ENCODE results near the gene OTUD3. TPM values are rescaled to one million over a fixed set of nuclear protein-coding genes. Genes with fewer than 3 reads are reported as not detected.

The OTUD3 gene
- total RNA-seq, 1 donor from 2014 or later: 3.5 TPM

DNA sequence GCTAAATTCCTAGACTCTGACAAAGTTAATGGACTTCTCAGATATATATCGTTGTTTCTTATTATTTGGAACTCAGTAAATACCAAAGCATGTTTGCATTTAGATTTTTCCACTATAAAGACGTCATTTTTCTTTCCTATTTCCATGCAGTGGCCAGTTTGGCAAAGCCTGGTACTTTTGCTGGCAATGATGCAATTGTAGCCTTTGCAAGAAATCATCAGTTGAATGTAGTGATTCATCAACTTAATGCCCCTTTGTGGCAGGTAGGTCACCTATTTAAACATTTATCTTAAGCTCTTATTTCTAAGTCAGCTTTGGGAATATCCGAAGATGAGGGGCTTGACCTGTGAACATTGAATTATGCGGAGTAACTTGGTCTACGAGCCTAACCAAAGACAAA, 12.0 kb downstream of the OTUD3 start:
- DNase-seq (ENCODE audit: low read depth): no peak
- H3K4me3 ChIP-seq (ENCODE audit: low read depth, low read length): no peak overlapping the region
- TF ChIP-seq, protein P1, sequence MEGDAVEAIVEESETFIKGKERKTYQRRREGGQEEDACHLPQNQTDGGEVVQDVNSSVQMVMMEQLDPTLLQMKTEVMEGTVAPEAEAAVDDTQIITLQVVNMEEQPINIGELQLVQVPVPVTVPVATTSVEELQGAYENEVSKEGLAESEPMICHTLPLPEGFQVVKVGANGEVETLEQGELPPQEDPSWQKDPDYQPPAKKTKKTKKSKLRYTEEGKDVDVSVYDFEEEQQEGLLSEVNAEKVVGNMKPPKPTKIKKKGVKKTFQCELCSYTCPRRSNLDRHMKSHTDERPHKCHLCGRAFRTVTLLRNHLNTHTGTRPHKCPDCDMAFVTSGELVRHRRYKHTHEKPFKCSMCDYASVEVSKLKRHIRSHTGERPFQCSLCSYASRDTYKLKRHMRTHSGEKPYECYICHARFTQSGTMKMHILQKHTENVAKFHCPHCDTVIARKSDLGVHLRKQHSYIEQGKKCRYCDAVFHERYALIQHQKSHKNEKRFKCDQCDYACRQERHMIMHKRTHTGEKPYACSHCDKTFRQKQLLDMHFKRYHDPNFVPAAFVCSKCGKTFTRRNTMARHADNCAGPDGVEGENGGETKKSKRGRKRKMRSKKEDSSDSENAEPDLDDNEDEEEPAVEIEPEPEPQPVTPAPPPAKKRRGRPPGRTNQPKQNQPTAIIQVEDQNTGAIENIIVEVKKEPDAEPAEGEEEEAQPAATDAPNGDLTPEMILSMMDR (conservative IDR thresholded peaks at IDR 0.05; ENCODE audit: low read depth, low read length): no peak

- DNase-seq (ENCODE audit: low read depth): no peak
- TF ChIP-seq, protein P1 (conservative IDR thresholded peaks at IDR 0.05; ENCODE audit: low read depth, low read length): no peak
- H3K4me3 ChIP-seq (ENCODE audit: low read depth, low read length): no peak overlapping the region
Measured at GRCh38 chr1:19901653-19902052, 19.5 kb downstream of the OTUD3 start.

- no peak overlapping the region for H3K4me3 ChIP-seq (ENCODE audit: low read depth, low read length)
- no peak for DNase-seq (ENCODE audit: low read depth)
- TF ChIP-seq, protein P1 (conservative IDR thresholded peaks at IDR 0.05; ENCODE audit: low read depth, low read length): no peak
Measured at GRCh38 chr1:19903621-19904020, 21.4 kb downstream of the OTUD3 start.

DNA sequence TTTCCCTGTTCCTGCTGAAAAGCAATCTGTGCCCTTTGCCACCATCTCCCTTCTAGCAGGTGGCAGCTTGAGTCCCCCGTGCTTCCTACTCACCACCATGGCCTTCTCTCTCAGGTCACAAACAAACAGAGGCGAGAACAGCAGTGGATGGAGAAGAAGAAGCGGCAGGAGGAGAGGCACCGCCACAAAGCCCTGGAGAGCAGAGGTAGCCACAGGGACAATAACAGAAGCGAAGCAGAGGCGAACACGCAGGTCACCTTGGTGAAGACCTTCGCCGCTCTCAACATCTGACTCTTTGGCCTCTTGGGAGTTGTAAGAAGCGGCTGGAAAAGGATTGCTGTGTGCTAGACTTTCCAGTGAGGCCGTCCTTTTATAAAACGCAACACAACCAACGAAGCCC, 25.3 kb downstream of the OTUD3 start:
- TF ChIP-seq, protein P1 (conservative IDR thresholded peaks at IDR 0.05; ENCODE audit: low read depth, low read length): no peak
- no peak for DNase-seq (ENCODE audit: low read depth)
- H3K4me3 ChIP-seq (ENCODE audit: low read depth, low read length): no peak overlapping the region

GRCh38 chr1:19909392-19909791, 27.2 kb downstream of the OTUD3 start:
- DNase-seq (ENCODE audit: low read depth): no peak
- TF ChIP-seq, protein P1 (conservative IDR thresholded peaks at IDR 0.05; ENCODE audit: low read depth, low read length): no peak
- H3K4me3 ChIP-seq (ENCODE audit: low read depth, low read length): no peak overlapping the region

DNA sequence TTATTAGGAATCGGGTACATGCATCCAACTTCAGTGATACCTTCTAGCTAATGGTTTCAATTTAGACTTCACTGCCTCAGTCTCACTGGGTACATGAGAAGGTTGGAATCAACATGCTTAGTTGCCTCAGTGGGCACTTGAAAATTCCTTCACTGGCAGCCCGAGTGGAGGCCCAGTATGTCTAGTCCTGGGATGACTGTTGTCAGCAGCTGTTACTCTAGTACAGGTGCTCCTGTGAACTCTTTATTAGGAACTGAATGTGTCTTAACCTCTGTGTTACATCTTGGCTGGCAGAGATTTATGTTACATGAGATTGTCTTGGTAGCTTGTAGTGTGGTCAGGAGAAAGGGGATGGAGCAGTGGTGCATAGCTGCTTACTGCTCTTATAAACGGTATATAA, 27.8 kb downstream of the OTUD3 start:
- no peak for DNase-seq (ENCODE audit: low read depth)
- no peak overlapping the region for H3K4me3 ChIP-seq (ENCODE audit: low read depth, low read length)
- TF ChIP-seq, protein P1 (conservative IDR thresholded peaks at IDR 0.05; ENCODE audit: low read depth, low read length): no peak

- no peak for DNase-seq (ENCODE audit: low read depth)
- TF ChIP-seq, protein P1 (conservative IDR thresholded peaks at IDR 0.05; ENCODE audit: low read depth, low read length): no peak
- no peak overlapping the region for H3K4me3 ChIP-seq (ENCODE audit: low read depth, low read length)
Measured at GRCh38 chr1:19910650-19911049, 28.5 kb downstream of the OTUD3 start.

All from epithelial cell of proximal tubule (primary cell).